ENCODE measurements around the gene CST9. TPM values are rescaled to one million over a fixed set of nuclear protein-coding genes. Genes with fewer than 3 reads are reported as not detected.

Gene CST9
- total RNA-seq, 4 donors from 2014 or later: not detected

- TF ChIP-seq POLR2AphosphoS5 (IDR thresholded peaks at IDR 0.05) (no peak), POLR2A (IDR thresholded peaks at IDR 0.05) (no peak), EP300 (IDR thresholded peaks at IDR 0.05) (no peak), CTCF (IDR thresholded peaks at IDR 0.05) (no peak)
- no peaks in the 10 kb centered on the region for H3K27me3 ChIP-seq
- no peak overlapping the region for H3K4me3 ChIP-seq
- ATAC-seq: no peak
- peaks cover 0 to 45% (median 3%) of the 10 kb centered on the region in 3 donors for H3K4me1 ChIP-seq
- H3K36me3 ChIP-seq: no peaks in the 10 kb centered on the region
- WGBS, 2 donors (ENCODE audit: low coverage in 1 of 2): 50% methylated on average over 1 of the region's 2 CpGs; no CpG with 5 or more reads in 1 of the 2 donors
- H3K27ac ChIP-seq: peak overlapping the region in 3 of 4 donors; percentile 14 to 23 (median 22)
- H3K9me3 ChIP-seq: no peaks in the 10 kb centered on the region
These were observed 3.5 kb downstream of the CST9 start for GRCh38 chr20:23602241-23602640.

- peak overlapping the region in 1 of 4 donors; percentile 7 for H3K27ac ChIP-seq
- no peak for ATAC-seq
- no peaks in the 10 kb centered on the region for H3K9me3 ChIP-seq
- H3K36me3 ChIP-seq: no peaks in the 10 kb centered on the region
- TF ChIP-seq CTCF (IDR thresholded peaks at IDR 0.05): no peak
- no peak for TF ChIP-seq POLR2A (IDR thresholded peaks at IDR 0.05)
- no peak for TF ChIP-seq POLR2AphosphoS5 (IDR thresholded peaks at IDR 0.05)
- no peak for TF ChIP-seq EP300 (IDR thresholded peaks at IDR 0.05)
- H3K4me3 ChIP-seq: no peak overlapping the region
- 46 to 68% methylated on average over 2 to 3 of the region's 4 CpGs for WGBS, 2 donors (ENCODE audit: low coverage in 1 of 2)
- H3K4me1 ChIP-seq: peaks cover 0 to 39% (median 3%) of the 10 kb centered on the region in 3 donors
- no peaks in the 10 kb centered on the region for H3K27me3 ChIP-seq
These were observed 4.0 kb downstream of the CST9 start for GRCh38 chr20:23601715-23602114.

- TF ChIP-seq CTCF (IDR thresholded peaks at IDR 0.05): no peak
- no peak for TF ChIP-seq POLR2A (IDR thresholded peaks at IDR 0.05)
- TF ChIP-seq POLR2AphosphoS5 (IDR thresholded peaks at IDR 0.05): no peak
- no peak for TF ChIP-seq EP300 (IDR thresholded peaks at IDR 0.05)
- ATAC-seq: no peak
- Histone ChIP-seq H3K27ac (no peak overlapping the region), H3K36me3 (no peaks in the 10 kb centered on the region), H3K4me1 (peaks cover 0 to 32% (median 3%) of the 10 kb centered on the region in 3 donors), H3K9me3 (no peaks in the 10 kb centered on the region), H3K4me3 (no peak overlapping the region), H3K27me3 (no peaks in the 10 kb centered on the region)
These were observed 7.2 kb downstream of the CST9 start for GRCh38 chr20:23598481-23598880.

- 38 to 46% methylated on average over 2 of the region's 2 CpGs for WGBS, 2 donors (ENCODE audit: low coverage in 1 of 2)
- no peaks in the 10 kb centered on the region for H3K9me3 ChIP-seq
- ATAC-seq: no peak
- H3K36me3 ChIP-seq: no peaks in the 10 kb centered on the region
- H3K4me1 ChIP-seq: peaks cover 0 to 19% (median 0%) of the 10 kb centered on the region in 3 donors
- no peak overlapping the region for H3K27ac ChIP-seq
- TF ChIP-seq POLR2AphosphoS5 (IDR thresholded peaks at IDR 0.05) (no peak), CTCF (IDR thresholded peaks at IDR 0.05) (no peak), POLR2A (IDR thresholded peaks at IDR 0.05) (no peak), EP300 (IDR thresholded peaks at IDR 0.05) (no peak)
- no peaks in the 10 kb centered on the region for H3K27me3 ChIP-seq
- H3K4me3 ChIP-seq: no peak overlapping the region
These were observed 9.0 kb downstream of the CST9 start for GRCh38 chr20:23596579-23597250.

GRCh38 chr20:23595941-23596340 is 9.8 kb downstream of the CST9 start:
- no peak for TF ChIP-seq EP300 (IDR thresholded peaks at IDR 0.05)
- no peak for TF ChIP-seq POLR2A (IDR thresholded peaks at IDR 0.05)
- TF ChIP-seq CTCF (IDR thresholded peaks at IDR 0.05): no peak
- TF ChIP-seq POLR2AphosphoS5 (IDR thresholded peaks at IDR 0.05): no peak
- 64% methylated on average over 1 of the region's 1 CpG; no CpG with 5 or more reads in 1 of the 2 donors for WGBS, 2 donors (ENCODE audit: low coverage in 1 of 2)
- no peak for ATAC-seq
- Histone ChIP-seq H3K4me3 (no peak overlapping the region), H3K9me3 (no peaks in the 10 kb centered on the region), H3K27ac (no peak overlapping the region), H3K36me3 (no peaks in the 10 kb centered on the region), H3K4me1 (peaks cover 0 to 15% (median 0%) of the 10 kb centered on the region in 3 donors), H3K27me3 (no peaks in the 10 kb centered on the region)

Measured in gastroesophageal sphincter (tissue), 4 donors.